SK-N-SH treated with all-trans-retinoic acid at 6 μM for 48 hours (cell line): ENCODE results near the gene TNS3.

Source experiments
- ATAC-seq: fragments of 200-7000 bp; cut with Tn5 transposase; 3 replicates; pipeline ENCODE4 v1.9.1; 2020; ENCODE audit warnings: mild to moderate bottlenecking, moderate library complexity
- ARNTL ChIP-seq: fragments of 450-650 bp; formaldehyde crosslinking; IDR thresholded peaks from 2 replicates; pipeline ENCODE4 v1.5.0; 2020; ENCODE audit warnings: low read depth, mild to moderate bottlenecking, moderate library complexity, borderline replicate concordance
- BACH2 ChIP-seq: fragments of 250-450 bp; sonication (Bioruptor Pico); IDR thresholded peaks from 2 replicates; pipeline ENCODE4 v1.9.0; 2021; ENCODE audit warnings: mild to moderate bottlenecking, borderline replicate concordance
- CREB5 ChIP-seq: fragments of 250-450 bp; sonication (Bioruptor Pico); IDR thresholded peaks from 2 replicates; pipeline ENCODE4 v1.5.1; 2020; ENCODE audit warnings: low read depth, mild to moderate bottlenecking, moderate library complexity
- CSDC2 ChIP-seq: fragments of 250-450 bp; sonication (Bioruptor Pico); IDR thresholded peaks from 2 replicates; pipeline ENCODE4 v1.5.0; 2020; ENCODE audit warnings: mild to moderate bottlenecking, moderate library complexity
- ESRRG ChIP-seq: fragments of 250-450 bp; sonication (Bioruptor Pico); IDR thresholded peaks from 2 replicates; pipeline ENCODE4 v1.6.1; 2021; ENCODE audit warnings: mild to moderate bottlenecking
- GLIS3 ChIP-seq: fragments of 250-450 bp; sonication (Bioruptor Pico); IDR thresholded peaks from 2 replicates; pipeline ENCODE4 v1.5.0; 2020; ENCODE audit warnings: mild to moderate bottlenecking, moderate library complexity
- ISL1 ChIP-seq: fragments of 250-450 bp; sonication (Bioruptor Pico); IDR thresholded peaks from 2 replicates; pipeline ENCODE4 v2.1.2; 2022; ENCODE audit warnings: mild to moderate bottlenecking, moderate library complexity
- OSR1 ChIP-seq: fragments of 250-450 bp; sonication (Bioruptor Pico); IDR thresholded peaks from 2 replicates; pipeline ENCODE4 v1.8.0; 2022; ENCODE audit warnings: moderate library complexity, mild to moderate bottlenecking, inconsistent platforms
- PATZ1 ChIP-seq: fragments of 250-450 bp; sonication (Bioruptor Pico); IDR thresholded peaks from 2 replicates; pipeline ENCODE4 v1.8.0; 2020; ENCODE audit warnings: mild to moderate bottlenecking, moderate library complexity, borderline replicate concordance
- PPARA ChIP-seq: fragments of 250-450 bp; sonication (Bioruptor Pico); IDR thresholded peaks from 2 replicates; pipeline ENCODE4 v1.5.0; 2020; ENCODE audit warnings: mild to moderate bottlenecking, borderline replicate concordance
- RARB ChIP-seq: fragments of 250-450 bp; sonication (Bioruptor Pico); IDR thresholded peaks from 2 replicates; pipeline ENCODE4 v1.8.0; 2021; ENCODE audit warnings: mild to moderate bottlenecking, moderate library complexity
- SNAI2 ChIP-seq: fragments of 250-450 bp; sonication (Bioruptor Pico); IDR thresholded peaks from 2 replicates; pipeline ENCODE4 v1.5.0; 2020; ENCODE audit warnings: mild to moderate bottlenecking, moderate library complexity
- TCF4 ChIP-seq: fragments of 250-450 bp; sonication (Bioruptor Pico); IDR thresholded peaks from 2 replicates; pipeline ENCODE4 v1.8.0; 2021; ENCODE audit warnings: mild to moderate bottlenecking, moderate library complexity, borderline replicate concordance
- TOX ChIP-seq: fragments of 250-450 bp; sonication (Bioruptor Pico); IDR thresholded peaks from 2 replicates; pipeline ENCODE4 v1.8.0; 2021; ENCODE audit warnings: mild to moderate bottlenecking, moderate library complexity, borderline replicate concordance
- TSHZ2 ChIP-seq: fragments of 250-450 bp; sonication (Bioruptor Pico); IDR thresholded peaks from 2 replicates; pipeline ENCODE4 v1.5.0; 2020; ENCODE audit warnings: mild to moderate bottlenecking, moderate library complexity
- ZC3H10 ChIP-seq: fragments of 250-450 bp; sonication (Bioruptor Pico); IDR thresholded peaks from 2 replicates; pipeline ENCODE4 v1.5.1; 2021; ENCODE audit warnings: mild to moderate bottlenecking, moderate library complexity
- ZFP3 ChIP-seq: fragments of 250-450 bp; sonication (Bioruptor Pico); IDR thresholded peaks from 2 replicates; pipeline ENCODE4 v1.5.0; 2020; ENCODE audit warnings: mild to moderate bottlenecking, moderate library complexity
- ZFP30 ChIP-seq: fragments of 450-650 bp; formaldehyde crosslinking; IDR thresholded peaks from 2 replicates; pipeline ENCODE4 v1.5.0; 2022; ENCODE audit warnings: mild to moderate bottlenecking, moderate library complexity
- ZNF565 ChIP-seq: fragments of 450-650 bp; formaldehyde crosslinking; conservative IDR thresholded peaks from 2 replicates; pipeline ENCODE4 v1.5.0; 2020; ENCODE audit warnings: low read depth, mild to moderate bottlenecking, moderate library complexity
- ZNF70 ChIP-seq: fragments of 450-650 bp; formaldehyde crosslinking; IDR thresholded peaks from 2 replicates; pipeline ENCODE4 v1.5.0; 2020; ENCODE audit warnings: mild to moderate bottlenecking, moderate library complexity
- ZNF8 ChIP-seq: fragments of 450-650 bp; formaldehyde crosslinking; IDR thresholded peaks from 2 replicates; pipeline ENCODE4 v1.5.0; 2020; ENCODE audit warnings: mild to moderate bottlenecking, moderate library complexity
- TF ChIP-seq, protein P1 (sequence below): fragments of 250-450 bp; sonication (Bioruptor Pico); IDR thresholded peaks from 2 replicates; pipeline ENCODE4 v1.8.0; 2021; ENCODE audit warnings: low read depth, mild to moderate bottlenecking, moderate library complexity, borderline replicate concordance
- TF ChIP-seq, protein P2 (sequence below): fragments of 250-450 bp; sonication (Bioruptor Pico); IDR thresholded peaks from 2 replicates; pipeline ENCODE4 v1.5.1; 2021; ENCODE audit warnings: mild to moderate bottlenecking, moderate library complexity

The TNS3 gene

GRCh38 chr7:47385536-47386125 is 196.3 kb downstream of the TNS3 start:
- no peak for TF ChIP-seq SNAI2 (CRISPR knock-in tag)
- TF ChIP-seq, protein P1, sequence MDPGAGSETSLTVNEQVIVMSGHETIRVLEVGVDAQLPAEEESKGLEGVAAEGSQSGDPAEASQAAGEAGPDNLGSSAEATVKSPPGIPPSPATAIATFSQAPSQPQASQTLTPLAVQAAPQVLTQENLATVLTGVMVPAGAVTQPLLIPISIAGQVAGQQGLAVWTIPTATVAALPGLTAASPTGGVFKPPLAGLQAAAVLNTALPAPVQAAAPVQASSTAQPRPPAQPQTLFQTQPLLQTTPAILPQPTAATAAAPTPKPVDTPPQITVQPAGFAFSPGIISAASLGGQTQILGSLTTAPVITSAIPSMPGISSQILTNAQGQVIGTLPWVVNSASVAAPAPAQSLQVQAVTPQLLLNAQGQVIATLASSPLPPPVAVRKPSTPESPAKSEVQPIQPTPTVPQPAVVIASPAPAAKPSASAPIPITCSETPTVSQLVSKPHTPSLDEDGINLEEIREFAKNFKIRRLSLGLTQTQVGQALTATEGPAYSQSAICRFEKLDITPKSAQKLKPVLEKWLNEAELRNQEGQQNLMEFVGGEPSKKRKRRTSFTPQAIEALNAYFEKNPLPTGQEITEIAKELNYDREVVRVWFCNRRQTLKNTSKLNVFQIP (CRISPR knock-in tag) = no peak
- TF ChIP-seq CREB5 (CRISPR knock-in tag) = no peak
- no peak for TF ChIP-seq ARNTL
- TF ChIP-seq ISL1 = no peak
- TF ChIP-seq RARB = no peak
- no peak for TF ChIP-seq CSDC2 (CRISPR knock-in tag)
- TF ChIP-seq GLIS3 (CRISPR knock-in tag) = no peak
- TF ChIP-seq, protein P2, sequence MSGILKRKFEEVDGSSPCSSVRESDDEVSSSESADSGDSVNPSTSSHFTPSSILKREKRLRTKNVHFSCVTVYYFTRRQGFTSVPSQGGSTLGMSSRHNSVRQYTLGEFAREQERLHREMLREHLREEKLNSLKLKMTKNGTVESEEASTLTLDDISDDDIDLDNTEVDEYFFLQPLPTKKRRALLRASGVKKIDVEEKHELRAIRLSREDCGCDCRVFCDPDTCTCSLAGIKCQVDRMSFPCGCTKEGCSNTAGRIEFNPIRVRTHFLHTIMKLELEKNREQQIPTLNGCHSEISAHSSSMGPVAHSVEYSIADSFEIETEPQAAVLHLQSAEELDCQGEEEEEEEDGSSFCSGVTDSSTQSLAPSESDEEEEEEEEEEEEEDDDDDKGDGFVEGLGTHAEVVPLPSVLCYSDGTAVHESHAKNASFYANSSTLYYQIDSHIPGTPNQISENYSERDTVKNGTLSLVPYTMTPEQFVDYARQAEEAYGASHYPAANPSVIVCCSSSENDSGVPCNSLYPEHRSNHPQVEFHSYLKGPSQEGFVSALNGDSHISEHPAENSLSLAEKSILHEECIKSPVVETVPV (CRISPR knock-in tag) = no peak
- TF ChIP-seq TOX = no peak
- no peak for TF ChIP-seq TSHZ2
- TF ChIP-seq ZNF70 (CRISPR knock-in tag) = no peak
- no peak for TF ChIP-seq TCF4 (CRISPR knock-in tag)
- TF ChIP-seq ZNF565 (CRISPR knock-in tag) = no peak
- no peak for TF ChIP-seq ESRRG (CRISPR knock-in tag)
- TF ChIP-seq ZFP30 (CRISPR knock-in tag) = no peak
- no peak for TF ChIP-seq ZNF8 (CRISPR knock-in tag)
- no peak for TF ChIP-seq PATZ1 (CRISPR knock-in tag)
- no peak for TF ChIP-seq BACH2 (CRISPR knock-in tag)
- TF ChIP-seq OSR1 (CRISPR knock-in tag) = no peak
- no peak for ATAC-seq

GRCh38 chr7:47384755-47385535 is 197.0 kb downstream of the TNS3 start:
- ATAC-seq = no peak
- no peak for TF ChIP-seq ZFP30 (CRISPR knock-in tag)
- TF ChIP-seq CSDC2 (CRISPR knock-in tag) = no peak
- TF ChIP-seq ZNF70 (CRISPR knock-in tag) = no peak
- no peak for TF ChIP-seq ZC3H10
- TF ChIP-seq, protein P2 (CRISPR knock-in tag) = no peak
- no peak for TF ChIP-seq ZFP3
- TF ChIP-seq PATZ1 (CRISPR knock-in tag) = no peak
- TF ChIP-seq TOX = no peak
- no peak for TF ChIP-seq SNAI2 (CRISPR knock-in tag)
- TF ChIP-seq PPARA (CRISPR knock-in tag) = no peak
- no peak for TF ChIP-seq ISL1
- no peak for TF ChIP-seq CREB5 (CRISPR knock-in tag)
- no peak for TF ChIP-seq OSR1 (CRISPR knock-in tag)
- TF ChIP-seq ESRRG (CRISPR knock-in tag) = no peak
- no peak for TF ChIP-seq ARNTL
